GM18502 (cell line): ENCODE results near the gene EPHB3.

ENCODE experiments used
- ATAC-seq: cut with Tn5 transposase; IDR thresholded peaks from one replicate; pipeline ENCODE4 v1.9.1; 2021; ENCODE audit warnings: mild to moderate bottlenecking; ENCODE audit not compliant: unreplicated experiment, poor library complexity

The EPHB3 gene

DNA sequence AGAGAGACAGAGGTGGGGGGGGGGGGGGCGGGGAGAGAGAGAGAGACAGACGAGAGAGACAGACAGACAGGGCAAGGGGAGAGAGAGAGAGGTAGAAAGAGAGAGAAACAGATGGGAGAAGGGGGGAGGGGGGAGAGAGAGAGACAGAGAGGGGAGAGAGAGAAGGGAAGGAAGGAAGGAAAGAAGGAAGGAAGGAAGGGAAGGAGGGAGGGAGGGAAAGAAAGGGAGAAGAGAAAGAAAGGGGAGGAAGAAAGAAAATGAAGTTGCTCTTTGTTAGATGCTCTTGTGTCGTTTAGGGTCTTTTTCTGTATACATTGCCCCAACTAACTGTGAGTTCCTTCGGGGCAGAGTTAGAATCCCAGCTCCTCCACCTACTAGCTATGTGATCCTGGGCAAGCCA, 19.0 kb upstream of the EPHB3 start:
- no peak for ATAC-seq

DNA sequence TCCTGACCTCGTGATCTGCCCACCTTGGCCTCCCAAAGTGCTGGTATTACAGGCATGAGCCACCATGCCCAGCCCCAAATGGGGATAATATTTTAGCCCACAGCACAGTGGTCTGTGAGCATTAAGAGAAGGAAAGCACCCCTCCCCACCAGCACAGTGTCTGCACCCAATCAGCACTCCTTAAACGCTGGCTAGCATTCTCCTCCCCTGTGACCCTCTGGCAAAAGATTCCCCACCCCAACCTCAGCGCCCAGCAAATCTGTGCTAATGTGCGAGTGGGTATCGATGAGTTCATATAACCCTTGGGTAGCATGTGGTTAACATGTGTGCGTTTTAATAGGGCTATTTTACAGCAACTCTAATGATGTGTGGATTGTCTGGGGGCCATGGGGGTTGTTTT, 18.3 kb upstream of the EPHB3 start:
- ATAC-seq, result no peak

DNA sequence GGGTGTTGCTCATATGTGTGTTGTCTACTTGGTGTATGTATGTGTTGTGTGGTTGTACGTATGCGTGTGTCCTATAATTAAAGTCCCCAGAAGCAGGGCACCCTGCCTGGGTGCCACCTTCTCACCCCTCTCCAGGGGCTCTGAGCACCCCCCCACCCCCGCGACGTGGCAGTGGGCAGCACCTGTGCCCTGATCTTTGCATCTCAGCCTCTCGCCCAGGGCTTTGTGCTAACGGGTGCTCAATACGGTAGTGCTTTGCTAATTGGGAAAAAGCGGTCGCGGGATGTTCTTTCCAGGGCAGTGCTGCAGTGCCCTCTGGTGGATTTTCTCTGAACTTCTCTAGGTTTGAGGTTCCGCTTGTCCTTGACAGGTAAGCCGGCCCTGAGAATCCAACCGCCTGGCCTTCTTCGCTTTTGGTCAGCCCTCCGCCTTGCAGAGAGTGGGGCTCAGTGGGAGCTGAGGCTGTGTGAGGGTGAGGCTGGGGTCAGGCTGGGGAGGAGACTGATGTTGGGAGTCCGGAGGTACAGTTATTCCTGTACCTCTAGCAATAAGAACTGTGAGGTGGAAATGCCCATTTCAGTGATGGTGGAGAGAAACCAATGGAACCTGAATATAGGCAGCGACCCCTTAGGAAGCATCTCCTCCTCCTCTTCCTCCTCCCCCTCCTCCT, 17.6 kb upstream of the EPHB3 start:
- peak; percentile 52 for ATAC-seq

DNA sequence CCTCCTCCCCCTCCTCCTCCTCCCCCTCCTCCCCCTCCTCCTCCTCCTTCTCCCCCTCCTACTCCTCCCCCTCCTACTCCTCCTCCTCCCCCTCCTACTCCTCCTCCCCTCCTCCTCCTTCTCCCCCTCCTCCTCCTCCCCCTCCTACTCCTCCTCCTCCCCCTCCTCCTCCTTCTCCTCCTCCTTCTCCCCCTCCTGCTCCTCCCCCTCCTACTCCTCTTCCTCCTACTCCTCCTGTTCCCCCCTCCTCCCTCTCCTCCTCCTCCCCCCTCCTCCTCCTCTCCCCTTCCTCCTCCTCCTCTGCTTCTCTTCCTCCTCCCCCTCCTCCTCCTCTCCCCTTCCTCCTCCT, 17.1 kb upstream of the EPHB3 start:
- no peak for ATAC-seq

DNA sequence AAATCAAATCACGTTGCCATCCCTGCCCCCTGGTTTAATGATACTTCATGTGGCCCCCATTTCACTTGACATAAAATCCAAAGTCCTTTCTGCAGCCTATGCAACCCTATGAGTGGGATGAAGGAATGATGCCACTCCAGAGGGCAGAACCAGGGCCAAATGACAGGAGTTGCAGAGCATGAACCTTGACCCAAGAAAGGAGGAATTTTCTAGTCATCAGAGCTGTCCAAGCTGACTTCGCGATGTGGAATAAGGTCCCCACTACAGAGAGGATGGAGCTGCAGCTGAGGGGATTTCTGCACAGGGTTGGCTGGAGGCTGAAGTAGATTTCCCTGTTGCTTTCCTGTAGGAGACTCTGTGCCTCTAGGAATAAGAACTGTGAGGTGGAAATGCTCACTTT, 15.8 kb upstream of the EPHB3 start:
- ATAC-seq, result no peak

DNA sequence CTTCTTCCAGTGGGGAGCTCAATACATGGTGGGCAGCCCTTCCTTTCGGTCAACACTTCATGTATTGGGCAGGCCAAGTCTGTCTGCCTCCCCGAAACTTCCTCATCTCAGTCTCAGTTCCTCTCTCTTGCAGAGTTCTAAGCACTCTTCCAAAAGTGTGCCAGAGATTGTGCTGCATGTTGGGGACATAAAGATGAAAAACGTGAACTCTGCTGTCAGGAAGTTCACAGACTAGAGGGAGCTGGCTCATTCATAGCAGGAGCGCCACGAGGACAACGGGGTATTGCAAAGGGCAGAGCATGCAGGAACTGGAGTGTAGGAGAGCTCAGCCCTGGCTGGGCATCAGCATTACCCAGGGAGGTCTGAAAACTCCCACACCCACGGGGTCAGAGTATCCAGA, 15.3 kb upstream of the EPHB3 start:
- ATAC-seq, result no peak

DNA sequence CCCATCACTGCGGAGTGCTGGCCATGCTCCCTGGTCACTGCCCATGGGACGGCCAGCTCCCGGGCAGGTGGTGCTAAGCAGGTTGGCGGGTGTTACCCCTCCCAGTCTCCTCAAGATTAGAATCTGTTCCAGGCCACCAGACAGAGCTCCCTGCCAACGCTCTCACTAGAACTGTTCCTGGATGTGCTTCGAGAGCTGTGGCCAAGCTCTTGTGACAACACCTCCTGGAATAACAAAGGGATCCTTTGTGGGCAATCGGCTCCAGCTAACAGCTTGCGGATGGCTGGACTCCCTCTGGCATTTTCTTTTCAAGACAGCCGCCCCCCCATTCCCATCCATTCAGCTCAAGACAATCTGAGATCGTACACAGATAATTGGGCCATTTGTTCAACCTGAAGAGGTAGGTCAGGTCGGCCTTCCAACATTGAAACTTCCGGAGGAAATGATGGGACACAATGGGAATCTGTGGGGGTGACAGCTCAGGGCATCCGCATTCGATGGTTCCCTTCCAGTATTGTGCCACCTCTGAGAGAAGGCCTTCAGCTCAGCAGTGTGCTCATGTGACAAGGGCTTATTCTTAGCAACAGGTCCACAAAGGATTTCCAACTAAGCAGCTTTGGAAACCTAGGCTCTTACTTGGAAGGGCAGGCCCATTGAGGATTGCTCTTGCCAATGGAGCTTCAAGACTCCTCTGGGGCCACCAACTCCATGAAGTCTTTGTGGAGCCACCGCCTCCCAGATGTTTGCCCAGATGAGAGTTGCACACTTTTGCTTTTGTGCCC, 11.6 kb upstream of the EPHB3 start:
- no peak for ATAC-seq

DNA sequence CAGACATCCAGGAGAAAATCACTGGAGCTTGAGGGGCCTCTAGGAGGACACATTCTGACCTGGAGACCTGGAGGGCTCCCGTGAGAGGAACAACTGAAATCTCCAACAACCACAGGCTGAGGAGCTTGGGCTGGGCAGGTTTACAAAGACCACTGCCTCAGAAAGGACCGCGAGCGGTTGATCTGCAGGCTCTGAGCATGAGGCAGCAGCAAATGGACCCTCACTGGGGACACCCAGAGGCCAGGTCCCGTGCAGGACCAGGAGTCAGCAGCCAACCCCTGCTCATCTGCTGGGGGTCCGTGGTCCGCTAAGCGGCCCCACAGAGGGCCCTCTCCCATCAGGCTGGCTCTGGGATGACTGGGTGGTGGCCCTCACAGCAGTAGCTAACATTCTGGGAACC, 10.5 kb upstream of the EPHB3 start:
- no peak for ATAC-seq

DNA sequence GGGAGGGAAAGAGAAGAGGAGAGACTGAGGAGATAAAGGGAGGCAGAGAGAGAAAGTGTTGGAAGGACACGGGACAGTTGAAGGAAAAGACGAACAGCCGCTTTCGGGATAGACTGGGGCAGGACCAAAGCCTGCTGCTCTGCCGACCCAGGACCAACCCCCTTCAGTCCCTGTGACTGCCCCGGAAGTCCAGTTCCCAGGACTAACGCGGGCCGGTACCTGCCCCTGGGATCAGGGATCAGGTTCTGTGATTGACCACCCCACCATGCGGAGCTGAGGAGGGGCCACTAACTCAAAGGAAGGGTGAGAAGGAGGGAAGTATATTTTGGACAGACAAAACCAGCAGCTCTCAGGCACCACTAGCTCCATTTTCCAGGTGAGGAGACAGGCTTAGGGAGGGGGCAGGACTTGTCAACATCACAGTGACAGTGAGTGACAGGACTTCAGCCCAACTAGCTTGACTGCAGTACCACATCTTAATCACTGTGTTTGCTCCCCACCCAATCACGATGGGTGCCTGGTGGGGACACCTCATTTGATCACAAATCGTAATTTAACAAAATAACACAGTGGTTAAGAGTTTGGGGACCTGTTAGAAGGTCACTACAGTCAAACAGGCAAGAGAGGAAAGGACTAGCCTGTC, 9.8 kb upstream of the EPHB3 start:
- ATAC-seq, result no peak

DNA sequence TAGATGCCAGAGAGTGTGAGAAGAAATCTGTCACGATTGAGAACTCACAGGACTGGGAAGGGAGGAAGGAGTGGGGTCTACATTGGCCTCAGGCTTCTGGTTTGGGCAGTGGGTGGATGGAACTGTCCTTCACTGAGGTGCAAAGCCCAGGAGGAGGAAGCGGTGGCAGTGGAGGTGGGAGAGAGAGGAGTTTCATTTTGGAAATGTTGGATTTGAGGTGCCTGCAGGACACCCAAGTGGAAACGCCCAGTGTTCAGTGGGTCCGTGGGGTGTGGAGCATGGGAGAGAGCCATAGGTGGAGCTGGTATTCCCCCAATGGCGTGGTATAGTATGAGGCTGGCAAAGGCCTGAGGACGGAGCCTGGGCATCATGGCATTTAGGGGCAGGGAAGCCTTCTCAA, 9.3 kb upstream of the EPHB3 start:
- ATAC-seq, result no peak

DNA sequence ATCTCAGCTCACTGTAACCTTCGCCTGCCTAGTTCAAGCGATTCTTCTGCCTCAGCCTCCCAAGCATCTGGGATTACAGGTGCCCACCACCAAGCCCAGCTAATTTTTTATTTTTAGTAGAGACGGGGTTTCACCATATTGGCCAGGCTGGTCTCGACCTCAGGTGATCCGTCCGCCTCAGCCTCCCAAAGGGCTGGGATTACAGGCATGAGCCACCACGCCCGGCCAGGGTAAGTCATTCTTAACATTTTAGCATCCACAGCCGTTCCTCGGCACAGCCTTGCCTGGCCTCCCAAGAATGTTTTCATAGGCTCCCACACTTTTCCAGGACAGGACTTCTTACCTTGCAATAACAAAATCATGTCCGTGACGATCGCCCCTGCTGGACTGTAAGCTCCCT, 8.7 kb upstream of the EPHB3 start:
- ATAC-seq, result no peak

DNA sequence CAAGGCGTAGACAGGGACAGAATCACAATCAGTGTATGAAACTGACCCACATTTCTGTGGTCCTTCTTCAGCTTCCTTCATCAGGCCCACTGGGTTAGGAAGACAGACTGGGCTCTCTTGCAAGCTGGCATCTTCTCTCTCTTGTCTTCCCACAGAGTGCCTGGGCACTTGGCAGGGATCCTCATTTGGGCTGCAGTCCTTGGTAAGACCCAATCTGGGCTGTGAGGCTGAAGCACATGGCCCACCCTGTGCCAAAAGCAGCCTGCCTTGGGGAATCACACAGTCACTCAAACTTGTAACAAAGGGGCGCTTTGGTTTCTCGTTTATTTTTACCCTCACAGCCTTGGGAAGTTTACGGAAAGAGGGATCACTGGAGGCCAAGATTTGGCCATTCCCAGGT, 8.2 kb upstream of the EPHB3 start:
- no peak for ATAC-seq

DNA sequence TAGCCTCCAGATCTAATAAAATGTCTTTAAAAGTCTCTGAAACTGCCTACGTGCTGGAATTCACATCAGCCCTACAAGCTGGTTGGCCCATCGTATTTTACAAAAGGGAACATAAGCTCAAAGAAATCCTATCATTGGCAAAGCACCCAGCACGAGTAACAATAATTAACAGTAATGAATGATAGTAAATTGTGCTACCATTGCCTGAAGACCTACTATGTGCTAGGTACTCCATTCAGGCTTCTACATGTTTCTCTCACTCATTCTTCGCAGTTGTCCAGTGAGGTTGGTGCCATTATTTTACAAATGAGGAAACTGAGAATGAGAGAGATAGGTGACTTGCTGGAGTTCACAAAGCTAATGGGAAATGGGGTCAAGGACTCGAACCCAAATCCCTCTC, 7.1 kb upstream of the EPHB3 start:
- no peak for ATAC-seq

DNA sequence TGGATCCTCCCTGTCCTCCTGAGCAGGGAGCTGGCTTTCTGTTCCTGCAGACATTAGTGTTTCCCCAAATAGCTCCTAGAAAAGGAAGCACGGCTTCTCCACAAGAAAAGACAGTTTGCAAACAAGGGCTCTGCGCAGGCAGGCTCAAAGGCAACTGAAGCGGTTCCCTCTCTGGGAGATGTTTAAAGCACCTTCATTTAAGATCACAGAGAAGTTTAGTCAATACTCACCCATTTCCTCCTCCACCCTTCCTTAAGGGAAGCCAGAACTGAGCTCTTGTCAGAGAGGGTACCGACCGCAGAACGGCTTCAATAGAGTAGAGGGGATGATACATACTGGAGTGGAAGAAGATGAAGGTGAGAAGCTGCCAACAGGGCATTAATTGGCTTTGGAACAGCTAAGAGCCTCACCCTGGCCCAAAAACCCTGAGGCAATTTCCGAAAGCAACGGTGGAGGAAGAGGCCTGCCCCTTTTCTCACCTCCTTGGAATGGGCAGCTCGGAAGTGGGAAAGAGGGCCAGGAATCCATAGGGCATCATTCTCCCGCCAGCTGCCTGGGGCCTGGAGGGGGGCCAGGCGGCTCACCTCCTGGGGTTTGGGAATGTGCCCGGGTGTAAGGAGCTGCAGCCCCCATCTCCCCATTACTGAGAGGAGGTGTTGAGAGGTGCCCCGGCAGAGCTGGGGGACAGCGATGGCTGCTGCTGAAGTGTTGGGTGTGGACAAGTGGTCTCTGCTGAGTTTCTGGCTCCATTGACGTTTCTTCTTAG, 4.8 kb upstream of the EPHB3 start:
- ATAC-seq, result no peak

DNA sequence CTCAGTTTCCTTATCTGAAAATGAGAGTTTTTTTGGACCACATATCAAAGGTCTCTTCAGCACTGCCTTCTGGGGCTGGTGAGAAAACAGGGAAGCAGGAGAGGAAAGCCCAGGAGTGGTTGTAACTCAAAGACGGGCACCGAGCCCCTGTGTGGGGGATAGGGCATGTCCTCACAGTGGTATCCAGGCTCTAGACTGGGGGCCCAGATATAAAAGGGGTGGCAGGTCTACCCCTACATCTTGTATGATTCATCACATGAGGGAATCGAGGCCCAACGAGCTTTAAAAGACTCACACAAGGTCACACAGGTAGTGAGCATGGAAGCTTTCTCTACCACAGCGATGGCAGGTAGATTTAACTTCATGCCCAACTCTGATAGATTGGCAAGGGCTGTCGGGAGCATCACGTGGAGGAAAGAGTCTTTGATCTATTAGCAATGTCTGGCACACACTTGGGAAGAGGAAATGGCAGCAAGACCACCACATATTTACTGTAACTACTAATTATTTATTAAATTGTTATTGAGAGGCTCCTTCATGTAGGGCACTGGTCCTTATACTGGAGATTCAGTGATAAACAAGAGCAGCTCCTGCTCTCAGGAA, 4.1 kb upstream of the EPHB3 start:
- no peak for ATAC-seq

DNA sequence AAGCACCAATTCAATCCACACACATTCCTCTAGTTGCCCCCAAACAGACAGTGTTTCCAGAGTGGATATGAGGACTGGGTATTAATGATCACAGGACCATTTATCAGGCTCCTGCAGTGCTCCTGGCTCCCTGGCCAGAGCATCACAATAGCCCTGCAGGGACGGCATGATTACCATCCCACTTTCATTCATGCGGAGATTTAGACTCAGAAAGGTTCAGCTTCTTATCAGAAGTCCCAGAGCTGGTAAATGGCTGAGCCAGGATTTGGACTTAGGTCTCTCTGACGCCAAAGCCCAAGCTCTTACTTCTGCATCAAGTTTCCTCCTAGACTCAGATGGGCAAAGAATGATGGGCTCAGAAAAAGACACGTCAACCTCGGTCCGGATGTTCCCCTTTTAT, 2.9 kb upstream of the EPHB3 start:
- ATAC-seq, result no peak

DNA sequence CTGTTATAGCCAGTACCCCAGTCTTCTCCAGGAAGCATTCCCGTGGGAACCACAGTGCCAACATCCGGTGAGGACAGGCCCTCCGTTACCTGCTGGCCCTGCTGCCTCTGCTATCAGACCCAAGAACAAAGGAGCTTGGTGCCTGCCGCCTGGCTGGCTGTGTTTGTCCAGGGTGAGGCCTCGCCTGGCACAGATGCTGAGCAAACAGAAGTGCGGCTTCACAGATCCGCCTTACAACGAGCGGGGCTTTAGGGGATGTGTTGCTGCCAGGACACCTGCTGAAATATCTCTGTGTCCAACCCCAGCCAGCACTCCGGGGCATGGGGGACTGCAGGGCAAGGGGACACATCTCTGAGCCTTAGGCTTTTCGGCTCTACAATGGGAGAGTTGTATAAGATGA, 2.2 kb upstream of the EPHB3 start:
- no peak for ATAC-seq

DNA sequence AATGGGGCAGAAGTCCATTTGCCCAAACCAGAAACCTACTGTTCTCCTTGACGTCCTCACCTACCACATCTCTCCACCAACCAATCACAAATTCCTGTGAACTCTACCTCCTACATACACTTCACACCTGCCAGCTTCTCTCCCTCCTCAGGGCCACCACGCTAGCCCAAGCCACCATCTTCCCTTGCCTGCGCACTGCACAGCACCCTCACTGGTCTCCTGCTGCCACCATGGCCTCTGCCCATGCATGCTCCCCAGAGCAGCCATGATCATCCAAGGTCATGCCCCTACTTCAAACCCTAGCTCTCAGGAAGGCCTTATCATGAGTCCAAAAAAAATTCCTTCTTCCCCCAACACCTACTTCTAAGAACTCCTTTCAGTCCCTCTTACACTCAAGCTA, 1.1 kb upstream of the EPHB3 start:
- no peak for ATAC-seq

DNA sequence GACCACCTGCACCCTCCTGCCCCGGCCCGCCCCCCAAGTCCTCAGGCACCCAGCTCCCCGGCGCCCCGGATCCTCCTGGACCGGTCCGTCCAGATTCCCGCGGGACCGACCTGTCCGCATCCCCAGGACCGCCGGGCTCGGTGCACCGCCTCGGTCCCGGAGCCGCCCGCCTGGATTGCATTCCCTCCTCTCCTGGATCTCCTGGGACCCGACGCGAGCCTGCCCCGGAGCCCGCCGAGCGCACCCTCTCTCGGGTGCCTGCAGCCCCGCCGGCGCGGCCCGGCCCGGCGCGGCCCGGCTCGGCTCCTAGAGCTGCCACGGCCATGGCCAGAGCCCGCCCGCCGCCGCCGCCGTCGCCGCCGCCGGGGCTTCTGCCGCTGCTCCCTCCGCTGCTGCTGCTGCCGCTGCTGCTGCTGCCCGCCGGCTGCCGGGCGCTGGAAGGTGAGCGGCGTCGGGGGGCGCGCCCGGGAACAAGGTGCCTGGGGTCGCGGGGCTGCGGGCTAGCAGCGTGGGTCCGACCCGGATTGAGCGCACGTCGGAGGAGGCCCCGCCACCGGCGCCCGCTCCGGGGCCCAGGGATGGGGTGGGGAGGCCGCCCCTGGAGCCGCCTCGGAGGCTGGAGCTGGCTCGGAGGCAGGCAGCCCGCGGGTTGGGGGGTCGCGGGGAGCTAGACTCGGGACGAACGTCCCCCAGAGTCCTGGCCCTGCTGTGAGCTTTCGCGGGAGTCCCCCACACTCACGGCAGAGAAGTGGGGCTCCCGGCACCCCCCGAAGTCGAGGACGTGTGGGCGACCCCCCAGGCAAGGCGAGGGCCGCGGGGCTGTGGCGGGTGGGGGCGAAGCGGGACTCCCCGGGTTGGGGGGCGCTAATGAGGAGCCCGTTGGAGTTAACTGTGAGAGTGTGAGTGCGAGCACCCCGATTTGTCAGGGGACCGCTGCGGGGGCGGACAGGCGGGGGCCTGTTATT, 610 bp downstream of the EPHB3 start:
- no peak for ATAC-seq
